GM12878 (cell line): ENCODE measurements around the gene BBC3.

Source experiments
- ASH2L ChIP-seq: fragments of 300-600, 200-600 bp; sonication (generic); IDR thresholded peaks from 2 replicates; pipeline ENCODE4 v1.6.1; 2017; ENCODE audit warnings: low read depth, mild to moderate bottlenecking, borderline replicate concordance
- CBX3 ChIP-seq: fragments of 200-600 bp; sonication (generic); IDR thresholded peaks from 2 replicates; pipeline ENCODE4 v1.6.1; 2016; ENCODE audit warnings: low read depth, borderline replicate concordance
- CBX5 ChIP-seq: sonication (generic); IDR thresholded peaks from 2 replicates; pipeline ENCODE4 v1.6.1; 2016; ENCODE audit warnings: low read depth, moderate library complexity, mild to moderate bottlenecking, inconsistent platforms
- CTCF ChIP-seq, 3 experiments: IDR thresholded peaks in 2 of 3; conservative IDR thresholded peaks in 1 of 3; 2 replicates each; pipeline ENCODE4 v1.5.1; 2011; ENCODE audit warnings: low read depth in 3 of 3, low read length in 3 of 3, mild to moderate bottlenecking in 3 of 3, control low read depth in 2 of 3, moderate library complexity in 2 of 3, inconsistent platforms in 1 of 3, mixed read lengths in 1 of 3; ENCODE audit not compliant: control insufficient read depth in 2 of 3, insufficient read depth in 1 of 3; ENCODE audit errors: extremely low read depth in 1 of 3
- DPF2 ChIP-seq: fragments of 450-650 bp; IDR thresholded peaks from 2 replicates; pipeline ENCODE4 v1.6.1; 2017; ENCODE audit warnings: mild to moderate bottlenecking
- EP300 ChIP-seq, 2 experiments: fragments of 150-350 bp in 1 of 2; IDR thresholded peaks; 2 replicates each; pipeline ENCODE4 v1.6.1; 2011 to 2012; ENCODE audit warnings: low read depth in 2 of 2, low read length in 2 of 2, borderline replicate concordance in 1 of 2, improper control_type of control experiment in 1 of 2, inconsistent platforms in 1 of 2; ENCODE audit not compliant: control insufficient read depth in 1 of 2
- NRF1 ChIP-seq: conservative IDR thresholded peaks from 2 replicates; pipeline ENCODE4 v1.6.1; 2011; ENCODE audit warnings: mild to moderate bottlenecking, low read depth, low read length, improper control_type of control experiment
- POLR2A ChIP-seq: IDR thresholded peaks from 2 replicates; pipeline ENCODE4 v1.6.1; 2011; ENCODE audit warnings: low read depth, mild to moderate bottlenecking, low read length
- POU2F2 ChIP-seq: IDR thresholded peaks from 3 replicates; pipeline ENCODE4 v1.6.1; 2011; ENCODE audit warnings: low read depth, mild to moderate bottlenecking, low read length, borderline replicate concordance
- RAD21 ChIP-seq: IDR thresholded peaks from 2 replicates; pipeline ENCODE4 v1.6.1; 2011; ENCODE audit warnings: mild to moderate bottlenecking, low read depth, low read length, moderate library complexity; ENCODE audit not compliant: insufficient read depth
- RCOR1 ChIP-seq: conservative IDR thresholded peaks from 2 replicates; pipeline ENCODE4 v1.6.1; 2012; ENCODE audit warnings: low read depth, low read length, improper control_type of control experiment
- ZNF274 ChIP-seq: IDR thresholded peaks from one replicate; pipeline ENCODE4 v1.8.0; 2011; ENCODE audit not compliant: insufficient read length, insufficient read depth

DNA sequence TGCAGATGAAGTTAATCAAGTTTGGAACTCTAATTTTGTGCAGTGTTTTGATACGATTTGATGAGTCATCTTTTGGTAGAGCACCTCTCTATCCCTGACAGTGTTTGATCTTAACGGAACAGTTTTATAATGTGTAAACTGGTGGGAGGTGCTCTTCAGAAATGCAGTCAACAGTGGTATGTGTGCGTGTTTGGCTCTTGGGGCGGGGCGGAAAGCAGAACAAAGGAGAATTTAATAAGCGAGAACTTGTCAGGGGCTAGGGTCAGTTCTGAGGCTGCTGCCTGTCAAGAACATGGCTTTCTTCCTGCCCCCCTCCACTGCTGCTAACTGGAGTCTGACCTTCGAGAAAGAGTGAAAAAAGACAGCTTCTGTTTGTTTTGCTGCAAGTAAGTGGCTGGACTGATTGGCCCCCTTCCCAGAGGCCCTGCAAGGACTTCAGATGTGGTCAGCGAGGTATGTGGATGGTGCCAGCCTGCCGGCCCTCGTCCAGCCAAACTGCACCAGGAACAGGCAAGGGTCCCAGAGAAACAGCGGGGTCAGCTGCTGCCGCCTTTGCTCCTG lies 40.8 kb downstream of the BBC3 start:
- TF ChIP-seq RAD21 (no peak), RCOR1 (no peak), NRF1 (no peak), CTCF (IDR thresholded peaks at IDR 0.05 in 2 of 3, conservative IDR thresholded peaks at IDR 0.05 in 1 of 3; ENCODE audit: control insufficient read depth in 2 of 3, extremely low read depth in 1 of 3, insufficient read depth in 1 of 3, low read depth in 3 of 3, low read length in 3 of 3) (no peak), POLR2A (no peak), POU2F2 (no peak), ZNF274 (no peak), ASH2L (no peak), CBX5 (no peak), EP300 (IDR thresholded peaks at IDR 0.05; ENCODE audit: borderline replicate concordance in 1 of 2, control insufficient read depth in 1 of 2, low read depth in 2 of 2, low read length in 2 of 2) (no peak), DPF2 (no peak), CBX3 (no peak)
